Measurements from ENCODE around the gene TTC31. TPM values are rescaled to one million over a fixed set of nuclear protein-coding genes. Genes with fewer than 3 reads are reported as not detected.
"Not testable (repeated sequence)": the region's sequence is repeated elsewhere in the genome, so short reads cannot be mapped to it uniquely, and the experiment has no call there.

The TTC31 gene
- total RNA-seq, 1 donor from 2014 or later = 11.8 TPM

GRCh38 chr2:74457549-74458131 is 25.2 kb upstream of the TTC31 start:
- Histone ChIP-seq H3K27ac (peak overlapping the region; percentile 96), H3K27me3 (no peaks in the 10 kb centered on the region), H3K4me3 (peak overlapping the region; percentile 79 to 88), H3K9me3 (no peaks in the 10 kb centered on the region), H3K4me1 (peaks cover 35% of the 10 kb centered on the region), H3K36me3 (peaks cover 0 to 7% of the 10 kb centered on the region in 2 donors)
- no peak for DNase-seq (ENCODE audit: extremely low spot score in 2 of 2)
- TF ChIP-seq CTCF (IDR thresholded peaks at IDR 0.05) = no peak
- peak in 1 of 2 donors; percentile 96 for TF ChIP-seq POLR2AphosphoS5 (IDR thresholded peaks at IDR 0.05; ENCODE audit: insufficient read depth in 1 of 2, low read depth in 1 of 2)
- peak in 1 of 2 donors; percentile 82 for TF ChIP-seq POLR2A (IDR thresholded peaks at IDR 0.05)
- intact Hi-C loops (cut with DNase I) = no loop called here

GRCh38 chr2:74458132-74458937 is 24.5 kb upstream of the TTC31 start, which contains the start of gene WBP1:
Gene WBP1 (plus strand): TSS chr2:74458438. CDS start chr2:74458603, 165 bp downstream.
- Histone ChIP-seq H3K27ac (peak within 1 kb of the TSS; percentile 96), H3K4me3 (peak within 1 kb of the TSS; percentile 79 to 88), H3K4me1 (peaks cover 37% of the 10 kb centered on the region), H3K9me3 (no peaks in the 10 kb centered on the region), H3K36me3 (peaks cover 0 to 12% of the 10 kb centered on the region in 2 donors), H3K27me3 (no peaks in the 10 kb centered on the region)
- DNase-seq (ENCODE audit: extremely low spot score in 2 of 2) = peak; percentile 100
- TF ChIP-seq POLR2A (IDR thresholded peaks at IDR 0.05) (peak in 1 of 2 donors; percentile 7), POLR2AphosphoS5 (IDR thresholded peaks at IDR 0.05; ENCODE audit: insufficient read depth in 1 of 2, low read depth in 1 of 2) (peak; percentile 77 to 90), CTCF (IDR thresholded peaks at IDR 0.05) (no peak)
- intact Hi-C loops (cut with DNase I) = no loop called here

GRCh38 chr2:74458938-74459363 is 23.9 kb upstream of the TTC31 start:
- DNase-seq (ENCODE audit: extremely low spot score in 2 of 2) = no peak
- TF ChIP-seq CTCF (IDR thresholded peaks at IDR 0.05) (no peak), POLR2A (IDR thresholded peaks at IDR 0.05) (no peak), POLR2AphosphoS5 (IDR thresholded peaks at IDR 0.05; ENCODE audit: insufficient read depth in 1 of 2, low read depth in 1 of 2) (no peak)
- Histone ChIP-seq H3K9me3 (no peaks in the 10 kb centered on the region), H3K27ac (peak overlapping the region; percentile 66), H3K36me3 (peaks cover 0 to 12% of the 10 kb centered on the region in 2 donors), H3K4me1 (peaks cover 43% of the 10 kb centered on the region), H3K4me3 (peak overlapping the region; percentile 79 to 88), H3K27me3 (no peaks in the 10 kb centered on the region)
- intact Hi-C loops (cut with DNase I) = no loop called here

- H3K36me3 ChIP-seq = peaks cover 0 to 12% of the 10 kb centered on the region in 2 donors
- H3K27ac ChIP-seq; DNase-seq (ENCODE audit: extremely low spot score in 2 of 2); H3K9me3 ChIP-seq; intact Hi-C loops (cut with DNase I); H3K27me3 ChIP-seq; H3K4me3 ChIP-seq: not testable (repeated sequence)
- peaks cover 50% of the 10 kb centered on the region for H3K4me1 ChIP-seq
Observed at GRCh38 chr2:74459503-74460118, 23.3 kb upstream of the TTC31 start.

- H3K4me1 ChIP-seq = peaks cover 50% of the 10 kb centered on the region
- H3K27ac ChIP-seq; intact Hi-C loops (cut with DNase I); DNase-seq (ENCODE audit: extremely low spot score in 2 of 2); H3K9me3 ChIP-seq; H3K4me3 ChIP-seq; H3K27me3 ChIP-seq: not testable (repeated sequence)
- peaks cover 0 to 12% of the 10 kb centered on the region in 2 donors for H3K36me3 ChIP-seq
Observed at GRCh38 chr2:74460187-74460586, 22.7 kb upstream of the TTC31 start.

All from vagina (tissue), 2 donors.